H9 (cell line): ENCODE data around the gene SPRED2. TPM values are rescaled to one million over a fixed set of nuclear protein-coding genes. Genes with fewer than 3 reads are reported as not detected.

ENCODE experiments used
- DNase-seq: peaks from one replicate; pipeline ENCODE4 v3.0.0-alpha.2; 2017
- H2AFZ ChIP-seq: one replicate; pipeline ENCODE4 v1.6.1; 2013; ENCODE audit warnings: mild to moderate bottlenecking, low read length, control low read depth, moderate library complexity
- H2AK5ac ChIP-seq: 2 replicates; pipeline ENCODE4 v1.6.1; 2013; ENCODE audit warnings: low read length, control low read depth, mixed read lengths; ENCODE audit not compliant: insufficient read length
- H2BK120ac ChIP-seq: one replicate; pipeline ENCODE4 v1.6.1; 2013; ENCODE audit warnings: low read depth, mild to moderate bottlenecking, low read length, control low read depth, inconsistent platforms; ENCODE audit not compliant: poor library complexity, severe bottlenecking
- H2BK12ac ChIP-seq: 2 replicates; pipeline ENCODE4 v1.6.1; 2013; ENCODE audit warnings: low read length, control low read depth, mixed read lengths, low read depth; ENCODE audit not compliant: insufficient read length
- H2BK15ac ChIP-seq: 2 replicates; pipeline ENCODE4 v1.6.1; 2013; ENCODE audit warnings: low read depth, low read length, control low read depth
- H2BK20ac ChIP-seq: one replicate; pipeline ENCODE4 v1.6.1; 2013; ENCODE audit warnings: low read depth, mild to moderate bottlenecking, low read length, control low read depth, inconsistent platforms; ENCODE audit not compliant: poor library complexity, severe bottlenecking
- H2BK5ac ChIP-seq: 2 replicates; pipeline ENCODE4 v1.6.1; 2013; ENCODE audit warnings: low read length, control low read depth, mixed read lengths; ENCODE audit not compliant: insufficient read length
- H3K14ac ChIP-seq: 2 replicates; pipeline ENCODE4 v1.6.1; 2013; ENCODE audit warnings: low read length, control low read depth; ENCODE audit not compliant: insufficient read depth
- H3K18ac ChIP-seq: 2 replicates; pipeline ENCODE4 v1.6.1; 2013; ENCODE audit warnings: low read depth, mild to moderate bottlenecking, mixed read lengths, low read length, control low read depth; ENCODE audit not compliant: insufficient read length
- H3K23ac ChIP-seq: 2 replicates; pipeline ENCODE4 v1.6.1; 2013; ENCODE audit warnings: low read length, control low read depth, mixed read lengths, low read depth; ENCODE audit not compliant: insufficient read length
- H3K23me2 ChIP-seq: 2 replicates; pipeline ENCODE4 v1.6.1; 2013; ENCODE audit warnings: low read depth, mild to moderate bottlenecking, mixed read lengths, low read length, control low read depth; ENCODE audit not compliant: insufficient read length, poor library complexity, severe bottlenecking
- H3K27ac ChIP-seq: 2 replicates; pipeline ENCODE4 v1.5.1; 2013; ENCODE audit warnings: low read length, control low read depth, mixed read lengths, low read depth; ENCODE audit not compliant: insufficient read length
- H3K27me3 ChIP-seq: 2 replicates; pipeline ENCODE4 v1.6.1; 2013; ENCODE audit warnings: low read length, control low read depth, inconsistent platforms; ENCODE audit not compliant: insufficient read depth
- H3K4ac ChIP-seq: 2 replicates; pipeline ENCODE4 v1.6.1; 2013; ENCODE audit warnings: low read depth, mild to moderate bottlenecking, control low read depth, inconsistent platforms, low read length, moderate library complexity
- H3K4me1 ChIP-seq: 2 replicates; pipeline ENCODE4 v1.6.1; 2013; ENCODE audit warnings: low read length, control low read depth, inconsistent platforms; ENCODE audit not compliant: insufficient read depth
- H3K4me2 ChIP-seq: 2 replicates; pipeline ENCODE4 v1.6.1; 2013; ENCODE audit warnings: low read length, control low read depth, mixed read lengths; ENCODE audit not compliant: insufficient read length, insufficient read depth
- H3K56ac ChIP-seq: 2 replicates; pipeline ENCODE4 v1.6.1; 2013; ENCODE audit warnings: low read depth, mild to moderate bottlenecking, mixed read lengths, low read length, control low read depth; ENCODE audit not compliant: insufficient read length
- H3K79me1 ChIP-seq: 2 replicates; pipeline ENCODE4 v1.6.1; 2013; ENCODE audit warnings: low read depth, mild to moderate bottlenecking, moderate library complexity, low read length, control low read depth, inconsistent platforms; ENCODE audit not compliant: insufficient read depth, poor library complexity, severe bottlenecking
- H3K79me2 ChIP-seq: 2 replicates; pipeline ENCODE4 v1.6.1; 2013; ENCODE audit warnings: low read length, control low read depth, inconsistent platforms; ENCODE audit not compliant: insufficient read depth
- H3K9ac ChIP-seq: 2 replicates; pipeline ENCODE4 v1.6.1; 2013; ENCODE audit warnings: low read length, control low read depth, mixed read lengths; ENCODE audit not compliant: insufficient read length; ENCODE audit errors: extremely low read depth
- H3K9me3 ChIP-seq: one replicate; pipeline ENCODE4 v1.6.1; 2013; ENCODE audit warnings: low read depth, low read length, inconsistent platforms; ENCODE audit not compliant: control insufficient read depth
- H3T11ph ChIP-seq: one replicate; pipeline ENCODE4 v1.6.1; 2013; ENCODE audit warnings: mild to moderate bottlenecking, low read length, control low read depth, inconsistent platforms
- H4K20me1 ChIP-seq: one replicate; pipeline ENCODE4 v1.6.1; 2013; ENCODE audit not compliant: control insufficient read depth, insufficient read length, insufficient read depth
- H4K5ac ChIP-seq: 2 replicates; pipeline ENCODE4 v1.6.1; 2013; ENCODE audit warnings: low read depth, mild to moderate bottlenecking, mixed read lengths, low read length, control low read depth; ENCODE audit not compliant: insufficient read length
- H4K8ac ChIP-seq: replicated peaks from 2 replicates; pipeline ENCODE4 v1.6.1; 2013; ENCODE audit warnings: low read length, control low read depth, mixed read lengths, low read depth; ENCODE audit not compliant: insufficient read length
- H4K91ac ChIP-seq: 2 replicates; pipeline ENCODE4 v1.6.1; 2013; ENCODE audit warnings: low read depth, mild to moderate bottlenecking, moderate library complexity, mixed read lengths, low read length, control low read depth; ENCODE audit not compliant: insufficient read length
- H3K27ac Mint-ChIP-seq, 3 experiments: 2 replicates in 2 of 3; 3 replicates in 1 of 3; pipeline ENCODE4 v1.8.0; 2020 to 2021; ENCODE audit warnings: mixed read lengths in 3 of 3, mild to moderate bottlenecking in 1 of 3, moderate library complexity in 1 of 3
- H3K27me3 Mint-ChIP-seq: 2 replicates; pipeline ENCODE4 v1.8.0; 2021; ENCODE audit warnings: low read depth, mild to moderate bottlenecking, moderate library complexity, mixed read lengths
- H3K36me3 Mint-ChIP-seq, 3 experiments: 2 replicates in 2 of 3; 3 replicates in 1 of 3; pipeline ENCODE4 v1.8.0; 2020 to 2021; ENCODE audit warnings: low read depth in 3 of 3, mixed read lengths in 3 of 3; ENCODE audit not compliant: insufficient read depth in 1 of 3
- H3K4me1 Mint-ChIP-seq, 2 experiments: 2 replicates each; pipeline ENCODE4 v1.8.0; 2020; ENCODE audit warnings: mixed read lengths in 2 of 2
- H3K4me3 Mint-ChIP-seq, 2 experiments: 2 replicates in 1 of 2; 3 replicates in 1 of 2; pipeline ENCODE4 v1.8.0; 2020 to 2021; ENCODE audit warnings: mild to moderate bottlenecking in 2 of 2, mixed read lengths in 2 of 2, moderate library complexity in 1 of 2
- H3K9me3 Mint-ChIP-seq, 2 experiments: 2 replicates in 1 of 2; 3 replicates in 1 of 2; pipeline ENCODE4 v1.8.0; 2020; ENCODE audit warnings: mild to moderate bottlenecking in 2 of 2, mixed read lengths in 2 of 2, moderate library complexity in 1 of 2
- CTCF ChIP-seq: fragments of 200-600 bp; sonication (generic); conservative IDR thresholded peaks from 3 replicates; pipeline ENCODE4 v1.8.0; 2021; ENCODE audit warnings: antibody characterized with exemption, mild to moderate bottlenecking
- WGBS: extraction: QIAGEN DNeasy Blood & Tissue Kit; methylation state at CpG from one replicate; pipeline ENCODE4 v1.1.7; 2013; ENCODE audit warnings: missing lambda C conversion rate, low lambda C conversion rate, mixed read lengths; ENCODE audit not compliant: insufficient read length; ENCODE audit errors: extremely low coverage; 5-methylcytosine and 5-hydroxymethylcytosine counted together
- total RNA-seq: library from RNA; stranded (reverse); gene quantifications from 2 replicates; pipeline ENCODE4 v1.2.1, GENCODE V29; 2021

Gene SPRED2
- total RNA-seq, 1 experiment from 2014 or later = 23.5 TPM

- Histone ChIP-seq H2BK12ac (no peak overlapping the region), H3K56ac (no peak overlapping the region), H3K9ac (no peak overlapping the region), H3K23ac (no peak overlapping the region), H3K79me2 (no peaks in the 10 kb centered on the region), H3K18ac (no peak overlapping the region), H3K14ac (no peak overlapping the region), H2BK120ac (no peak overlapping the region), H3K4me2 (no peak overlapping the region), H2BK15ac (no peak overlapping the region), H3K4me1 (peaks cover 12% of the 10 kb centered on the region; the same call in 1 of the 2 replicates), H3K4ac (no peak overlapping the region), H3K79me1 (no peaks in the 10 kb centered on the region), H3K9me3 (no peaks in the 10 kb centered on the region), H3T11ph (no peak overlapping the region), H2AFZ (no peak overlapping the region), H2BK5ac (no peak overlapping the region), H4K91ac (no peak overlapping the region), H3K27me3 (no peaks in the 10 kb centered on the region), H4K20me1 (peaks cover 5% of the 10 kb centered on the region), H3K23me2 (no peaks in the 10 kb centered on the region), H2BK20ac (no peak overlapping the region), H3K27ac (no peak overlapping the region), H4K8ac (no peak overlapping the region), H2AK5ac (no peak overlapping the region), H4K5ac (no peak overlapping the region)
- Mint-ChIP-seq H3K4me3 (no peak overlapping the region), H3K27me3 (peaks cover 16% of the 10 kb centered on the region), H3K4me1 (peaks cover 29 to 30% of the 10 kb centered on the region in 2 experiments), H3K36me3 (no peaks in the 10 kb centered on the region), H3K9me3 (no peaks in the 10 kb centered on the region), H3K27ac (no peak overlapping the region)
- TF ChIP-seq CTCF = no peak
- WGBS = no CpG with 5 or more reads among the region's 9 CpGs
- DNase-seq = no peak
Measured at GRCh38 chr2:65351948-65352595, 80.3 kb downstream of the SPRED2 start.
